HCT116 (cell line): Measurements from ENCODE around the gene OR6J1. TPM values are rescaled to one million over a fixed set of nuclear protein-coding genes. Genes with fewer than 3 reads are reported as not detected.

Experiments
- ATAC-seq: fragments of 200-7000 bp; cut with Tn5 transposase; 2 replicates; pipeline ENCODE4 v1.9.1; 2020; ENCODE audit warnings: mild to moderate bottlenecking, moderate library complexity
- BruUV-seq: library from RNA; stranded (reverse); fragments of 400-500 nt; replicated peaks from 2 replicates; lab custom pipeline; 2021; lab: Mats Ljungman, UMichigan
- CTCF ChIA-PET: fragments of 300-600 bp; sonication (Branson Sonifier 250); formaldehyde crosslinking; loops from one replicate; lab custom pipeline; 2021; ENCODE audit warnings: antibody characterized with exemption; lab: Charles Lee
- POLR2A ChIA-PET: fragments of 300-600, 350-600 bp; sonication (Branson Sonifier 250); formaldehyde crosslinking; loops from one replicate; lab custom pipeline; 2021; ENCODE audit warnings: antibody characterized with exemption; lab: Charles Lee
- RAD21 ChIA-PET, 2 experiments: fragments of 300-600 bp; sonication (Branson Sonifier 250); formaldehyde crosslinking; loops; one replicate each; lab custom pipeline; 2023; ENCODE audit warnings: low total read pairs in 2 of 2; ENCODE audit not compliant: uncharacterized antibody in 2 of 2, unreplicated experiment in 2 of 2, low non-redundant PET in 1 of 2; lab: Charles Lee
- DNase-seq: peaks from one replicate; pipeline ENCODE4 v3.0.0-alpha.2; 2010; ENCODE audit warnings: low read depth, low spot score
- H2AFZ ChIP-seq: fragments of 200-600 bp; shearing (Covaris generic), sonication (generic); 2 replicates; pipeline ENCODE4 v1.6.1; 2017; ENCODE audit warnings: low read depth, mixed run types, mixed read lengths, antibody characterized with exemption, low read length; ENCODE audit not compliant: poor library complexity, severe bottlenecking
- H3K27ac ChIP-seq: 2 replicates; pipeline ENCODE4 v1.5.1; 2012; ENCODE audit warnings: low read depth, low read length
- H3K27me3 ChIP-seq: fragments of 200-600 bp; sonication (generic); 2 replicates; pipeline ENCODE4 v1.6.1; 2016; ENCODE audit warnings: mixed run types, low read length, mixed read lengths; ENCODE audit not compliant: insufficient read depth
- H3K36me3 ChIP-seq, 2 experiments: fragments of 200-500 bp in 1 of 2; fragments of 200-600 bp in 1 of 2; sonication (Bioruptor generic) in 1 of 2; sonication (generic) in 1 of 2; 2 replicates each; pipeline versions ENCODE4 v1.5.1 to v1.6.1; 2014 to 2016; ENCODE audit warnings: low read length in 2 of 2, inconsistent platforms in 1 of 2, mixed read lengths in 1 of 2, mixed run types in 1 of 2; ENCODE audit not compliant: insufficient read depth in 2 of 2, control insufficient read depth in 1 of 2
- H3K4me1 ChIP-seq, 2 experiments: fragments of 200-600 bp in 1 of 2; sonication (generic) in 1 of 2; 2 replicates each; pipeline versions ENCODE4 v1.5.1 to v1.6.1; 2012 to 2017; ENCODE audit warnings: low read length in 2 of 2, inconsistent platforms in 1 of 2, mild to moderate bottlenecking in 1 of 2, mixed read lengths in 1 of 2, mixed run types in 1 of 2, moderate library complexity in 1 of 2; ENCODE audit not compliant: insufficient read depth in 2 of 2, control insufficient read depth in 1 of 2
- H3K4me2 ChIP-seq: fragments of 200-600 bp; sonication (generic); 2 replicates; pipeline ENCODE4 v1.6.1; 2017; ENCODE audit warnings: mixed run types, low read length, mixed read lengths
- H3K4me3 ChIP-seq, 2 experiments: fragments of 200-600 bp in 1 of 2; sonication (generic) in 1 of 2; replicated peaks in 1 of 2; 2 replicates each; pipeline ENCODE4 v1.5.1; 2011 to 2016; ENCODE audit warnings: low read length in 2 of 2, control low read depth in 1 of 2, low read depth in 1 of 2, mild to moderate bottlenecking in 1 of 2, mixed read lengths in 1 of 2, mixed run types in 1 of 2
- H3K79me2 ChIP-seq: fragments of 200-600 bp; sonication (generic); 2 replicates; pipeline ENCODE4 v1.6.1; 2017; ENCODE audit warnings: mild to moderate bottlenecking, mixed run types, low read length, moderate library complexity, mixed read lengths; ENCODE audit not compliant: insufficient read depth
- H3K9ac ChIP-seq: fragments of 200-600 bp; sonication (generic); 2 replicates; pipeline ENCODE4 v1.6.1; 2016; ENCODE audit warnings: low read length, mixed read lengths
- H3K9me2 ChIP-seq: fragments of 200-600 bp; sonication (generic), shearing (Covaris generic); 2 replicates; pipeline ENCODE4 v1.6.1; 2017; ENCODE audit warnings: mixed run types, mild to moderate bottlenecking, moderate library complexity; ENCODE audit not compliant: insufficient read depth
- H3K9me3 ChIP-seq, 2 experiments: fragments of 200-500 bp in 1 of 2; fragments of 200-600 bp in 1 of 2; sonication (Bioruptor generic) in 1 of 2; sonication (generic) in 1 of 2; 2 replicates each; pipeline ENCODE4 v1.6.1; 2014 to 2017; ENCODE audit warnings: low read length in 2 of 2, mixed read lengths in 2 of 2, inconsistent platforms in 1 of 2, low read depth in 1 of 2, mild to moderate bottlenecking in 1 of 2, mixed run types in 1 of 2, moderate library complexity in 1 of 2; ENCODE audit not compliant: control insufficient read depth in 1 of 2, insufficient read depth in 1 of 2
- H4K20me1 ChIP-seq: fragments of 200-600 bp; sonication (generic), shearing (Covaris generic); 2 replicates; pipeline ENCODE4 v1.6.1; 2017; ENCODE audit warnings: mixed run types, mild to moderate bottlenecking, moderate library complexity; ENCODE audit not compliant: insufficient read depth
- CBX3 ChIP-seq: IDR thresholded peaks from 2 replicates; pipeline ENCODE4 v1.6.1; 2012; ENCODE audit warnings: low read depth
- CEBPB ChIP-seq: IDR thresholded peaks from 2 replicates; pipeline ENCODE4 v1.6.1; 2012; ENCODE audit warnings: low read depth
- CTCF ChIP-seq, 3 experiments: fragments of 200-600 bp in 1 of 3; sonication (generic) in 1 of 3; IDR thresholded peaks in 2 of 3; conservative IDR thresholded peaks in 1 of 3; 2 replicates each; pipeline ENCODE4 v1.5.1; 2012 to 2017; ENCODE audit warnings: low read depth in 2 of 3, low read length in 2 of 3, antibody characterized with exemption in 1 of 3, borderline replicate concordance in 1 of 3, control low read depth in 1 of 3, mild to moderate bottlenecking in 1 of 3, mixed read lengths in 1 of 3, mixed run types in 1 of 3, moderate library complexity in 1 of 3; ENCODE audit not compliant: insufficient read depth in 1 of 3
- EGR1 ChIP-seq: IDR thresholded peaks from 2 replicates; pipeline ENCODE4 v1.6.1; 2012; ENCODE audit warnings: low read depth
- ELF1 ChIP-seq: IDR thresholded peaks from 2 replicates; pipeline ENCODE4 v1.6.1; 2012; ENCODE audit warnings: low read depth, borderline replicate concordance
- FOSL1 ChIP-seq: IDR thresholded peaks from 2 replicates; pipeline ENCODE4 v1.6.1; 2012; ENCODE audit warnings: low read depth
- JUND ChIP-seq: IDR thresholded peaks from 2 replicates; pipeline ENCODE4 v1.6.1; 2012
- POLR2A ChIP-seq: IDR thresholded peaks from 2 replicates; pipeline ENCODE4 v1.7.0; 2011; ENCODE audit warnings: borderline replicate concordance; ENCODE audit not compliant: insufficient read depth, insufficient read length; ENCODE audit errors: extremely low read depth
- POLR2AphosphoS5 ChIP-seq: IDR thresholded peaks from 2 replicates; pipeline ENCODE4 v1.6.1; 2011; ENCODE audit warnings: mild to moderate bottlenecking, low read depth, low read length, moderate library complexity
- RAD21 ChIP-seq: IDR thresholded peaks from 2 replicates; pipeline ENCODE4 v1.6.1; 2012; ENCODE audit warnings: low read depth, mild to moderate bottlenecking
- REST ChIP-seq: IDR thresholded peaks from 2 replicates; pipeline ENCODE4 v1.6.1; 2012; ENCODE audit warnings: low read depth
- SIN3A ChIP-seq: IDR thresholded peaks from 2 replicates; pipeline ENCODE4 v1.6.1; 2012; ENCODE audit warnings: low read depth
- SP1 ChIP-seq: IDR thresholded peaks from 2 replicates; pipeline ENCODE4 v1.6.1; 2012; ENCODE audit warnings: low read depth
- SRF ChIP-seq: IDR thresholded peaks from 2 replicates; pipeline ENCODE4 v1.6.1; 2012; ENCODE audit warnings: low read depth
- TCF7L2 ChIP-seq: IDR thresholded peaks from 2 replicates; pipeline ENCODE4 v1.7.0; 2011; ENCODE audit warnings: borderline replicate concordance, inconsistent platforms; ENCODE audit not compliant: insufficient read depth, insufficient read length; ENCODE audit errors: extremely low read depth
- YY1 ChIP-seq: IDR thresholded peaks from 2 replicates; pipeline ENCODE4 v1.6.1; 2011; ENCODE audit warnings: low read length, low read depth, moderate library complexity, mild to moderate bottlenecking; ENCODE audit not compliant: insufficient replicate concordance; ENCODE audit errors: extremely low read depth
- ZNF274 ChIP-seq: fragments of 200-500 bp; sonication (Bioruptor generic); IDR thresholded peaks from 2 replicates; pipeline ENCODE4 v1.6.1; 2014; ENCODE audit warnings: mild to moderate bottlenecking, low read depth, low read length, inconsistent platforms
- intact Hi-C: fragments of 100-400 bp; cut with micrococcal nuclease; formaldehyde crosslinking; loops from 2 replicates; pipeline ENCODE4 v1.10.0; 2022
- total RNA-seq: library from RNA; stranded (reverse); gene quantifications from one replicate; pipeline ENCODE4 v1.2.1, GENCODE V29; 2021; ENCODE audit not compliant: unreplicated experiment

OR6J1 gene
- total RNA-seq, 1 experiment from 2014 or later = not detected

- DNase-seq (no peak), ATAC-seq (no peak)
- CTCF ChIA-PET = no interaction called here
- POLR2A ChIA-PET = no interaction called here
- Histone ChIP-seq H3K27ac (no peak overlapping the region), H3K4me3 (no peak overlapping the region), H3K4me1 (peaks cover 0 to 4% of the 10 kb centered on the region in 2 experiments; a peak in 1 of 4 replicates), H3K9me3 (no peaks in the 10 kb centered on the region), H3K36me3 (no peaks in the 10 kb centered on the region), H3K9me2 (no peaks in the 10 kb centered on the region), H3K4me2 (no peak overlapping the region), H3K79me2 (no peaks in the 10 kb centered on the region), H2AFZ (no peak overlapping the region), H3K27me3 (no peaks in the 10 kb centered on the region), H4K20me1 (no peaks in the 10 kb centered on the region), H3K9ac (no peak overlapping the region)
- TF ChIP-seq JUND (no peak), POLR2A (no peak), SP1 (no peak), YY1 (no peak), SIN3A (no peak), CEBPB (no peak), CBX3 (no peak), POLR2AphosphoS5 (no peak), ELF1 (no peak)
- no TSS peak for BruUV-seq
- RAD21 ChIA-PET = no interaction called here
- intact Hi-C loops = no loop called here
Observed at GRCh38 chr14:22671622-22672021, 27.5 kb upstream of the OR6J1 start.

- Histone ChIP-seq H3K36me3 (no peaks in the 10 kb centered on the region), H3K4me3 (no peak overlapping the region), H3K9me3 (no peaks in the 10 kb centered on the region), H3K79me2 (no peaks in the 10 kb centered on the region), H3K27me3 (no peaks in the 10 kb centered on the region), H3K4me1 (peaks cover 0 to 4% of the 10 kb centered on the region in 2 experiments; a peak in 1 of 4 replicates), H4K20me1 (no peaks in the 10 kb centered on the region), H3K27ac (no peak overlapping the region), H3K4me2 (no peak overlapping the region), H3K9ac (no peak overlapping the region), H3K9me2 (no peaks in the 10 kb centered on the region), H2AFZ (no peak overlapping the region)
- no peak for DNase-seq
- ChIA-PET CTCF (interaction anchor here (1.2 kb wide), 1 partner anchor 16 kb away, joined by 4 read pairs; no protein-coding TSS in a partner anchor), RAD21 (no interaction called here), POLR2A (no interaction called here)
- BruUV-seq = no TSS peak
- intact Hi-C loops = no loop called here
- ATAC-seq = no peak
- TF ChIP-seq ZNF274 (no peak), JUND (no peak), EGR1 (no peak), TCF7L2 (no peak), CEBPB (no peak), FOSL1 (no peak), CTCF (IDR thresholded peaks at IDR 0.05 in 2 of 3, conservative IDR thresholded peaks at IDR 0.05 in 1 of 3; ENCODE audit: borderline replicate concordance in 1 of 3, insufficient read depth in 1 of 3, low read depth in 2 of 3, low read length in 2 of 3) (no peak), SIN3A (no peak), ELF1 (no peak), REST (no peak), SRF (no peak), RAD21 (no peak), POLR2A (no peak)
Observed at GRCh38 chr14:22668863-22669262, 24.7 kb upstream of the OR6J1 start.
